Stimulated activated CD4-positive, alpha-beta T cell treated with anti-CD3 and anti-CD28 coated beads, Interleukin-4, amount 100 ng/mL, for 1 hour (primary cell): ENCODE data around the gene ZMAT5.

ENCODE experiments used
- DNase-seq: peaks from one replicate; pipeline ENCODE4 v3.0.0-alpha.2; 2020

Gene ZMAT5

GRCh38 chr22:29704528-29705285, 62.1 kb downstream of the ZMAT5 start:
- DNase-seq, result no peak

- DNase-seq, result no peak
These were observed 63.1 kb downstream of the ZMAT5 start for GRCh38 chr22:29703569-29704195.

- no peak for DNase-seq
These were observed 63.8 kb downstream of the ZMAT5 start for GRCh38 chr22:29702931-29703501.

- no peak for DNase-seq
These were observed 64.5 kb downstream of the ZMAT5 start for GRCh38 chr22:29702000-29702930.

GRCh38 chr22:29701155-29701999, 65.4 kb downstream of the ZMAT5 start:
- no peak for DNase-seq

- DNase-seq, result no peak
These were observed 66.0 kb downstream of the ZMAT5 start for GRCh38 chr22:29700900-29701154.

GRCh38 chr22:29700206-29700899, 66.5 kb downstream of the ZMAT5 start:
- DNase-seq, result no peak

GRCh38 chr22:29697853-29698598, 68.8 kb downstream of the ZMAT5 start:
- no peak for DNase-seq

- DNase-seq, result no peak
These were observed 71.5 kb downstream of the ZMAT5 start for GRCh38 chr22:29695129-29695926.

GRCh38 chr22:29693671-29694070, 73.1 kb downstream of the ZMAT5 start:
- DNase-seq, result no peak

- DNase-seq, result no peak
These were observed 73.6 kb downstream of the ZMAT5 start for GRCh38 chr22:29693161-29693560.

- no peak for DNase-seq
These were observed 74.5 kb downstream of the ZMAT5 start for GRCh38 chr22:29692327-29692640.

- no peak for DNase-seq
These were observed 75.0 kb downstream of the ZMAT5 start for GRCh38 chr22:29691636-29692326.

GRCh38 chr22:29690476-29690875, 76.3 kb downstream of the ZMAT5 start:
- no peak for DNase-seq

GRCh38 chr22:29689880-29690213, 77.0 kb downstream of the ZMAT5 start:
- peak; percentile 47 for DNase-seq

GRCh38 chr22:29689206-29689879, 77.5 kb downstream of the ZMAT5 start:
- DNase-seq, result no peak

- DNase-seq, result no peak
These were observed 82.6 kb downstream of the ZMAT5 start for GRCh38 chr22:29684244-29684643.

- DNase-seq, result no peak
These were observed 83.3 kb downstream of the ZMAT5 start for GRCh38 chr22:29683536-29683935.
